Esophagus muscularis mucosa (tissue), 4 donors: ENCODE measurements around the gene FBXO21. TPM values are rescaled to one million over a fixed set of nuclear protein-coding genes. Genes with fewer than 3 reads are reported as not detected.

ENCODE experiments used
- DNase-seq: peaks from one replicate; pipeline ENCODE4 v3.0.0-alpha.2; 2017; ENCODE audit errors: extremely low spot score
- H3K27ac ChIP-seq, 4 donors: fragments of 200-600 bp; sonication (generic); replicated peaks in 1 of 4; 1 replicate in 3 of 4; 2 replicates in 1 of 4; pipeline ENCODE4 v1.5.1; 2016 to 2019; ENCODE audit warnings: mild to moderate bottlenecking in 1 of 4
- H3K27me3 ChIP-seq, 4 donors: fragments of 200-600 bp; sonication (generic); one replicate each; pipeline versions ENCODE4 v1.5.1 to v1.6.0; 2016 to 2019
- H3K36me3 ChIP-seq, 4 donors: fragments of 200-600 bp; sonication (generic); one replicate each; pipeline ENCODE4 v1.5.1; 2016 to 2019
- H3K4me1 ChIP-seq, 4 donors: fragments of 200-600 bp; sonication (generic); one replicate each; pipeline ENCODE4 v1.5.1; 2016 to 2019
- H3K4me3 ChIP-seq, 4 donors: fragments of 200-600 bp; sonication (generic); 1 replicate in 2 of 4; 2 replicates in 2 of 4; pipeline ENCODE4 v1.5.1; 2016 to 2019; ENCODE audit warnings: mild to moderate bottlenecking in 4 of 4, moderate library complexity in 1 of 4
- H3K9me3 ChIP-seq, 4 donors: fragments of 200-600 bp; sonication (generic); 1 replicate in 3 of 4; 2 replicates in 1 of 4; pipeline ENCODE4 v1.5.1; 2016 to 2019
- EP300 ChIP-seq: sonication (generic); formaldehyde crosslinking; IDR thresholded peaks from one replicate; pipeline ENCODE4 v1.6.1; 2017; ENCODE audit warnings: antibody characterized with exemption
- POLR2A ChIP-seq: fragments of 450-650 bp; IDR thresholded peaks from one replicate; pipeline ENCODE4 v1.6.1; 2017; ENCODE audit warnings: antibody characterized with exemption, moderate library complexity, mild to moderate bottlenecking, low read depth
- POLR2AphosphoS5 ChIP-seq, 2 donors: sonication (generic); formaldehyde crosslinking; IDR thresholded peaks; one replicate each; pipeline ENCODE4 v1.6.1; 2017; ENCODE audit warnings: antibody characterized with exemption in 2 of 2
- WGBS: methylation state at CpG from one replicate; pipeline ENCODE4 v1.1.5; 2018; 5-methylcytosine and 5-hydroxymethylcytosine counted together
- intact Hi-C: fragments of 100-400 bp; cut with DNase I; formaldehyde crosslinking; loops from one replicate; pipeline ENCODE4 v1.15.1; 2023
- total RNA-seq, 4 donors: library from RNA; depleted of rRNA; stranded (reverse); fragments of >200 nt; gene quantifications; one replicate each; pipeline versions ENCODE4 v1.1.0 to v1.2.1, GENCODE V29; 2016
- TF ChIP-seq, protein P1 (sequence below), 3 experiments: fragments of 200-600 bp in 2 of 3; fragments of 450-650 bp in 1 of 3; sonication (generic) in 2 of 3; IDR thresholded peaks; one replicate each; pipeline ENCODE4 v1.5.1; 2017 to 2019; ENCODE audit warnings: antibody characterized with exemption in 3 of 3, mild to moderate bottlenecking in 2 of 3, moderate library complexity in 1 of 3

FBXO21 gene
- total RNA-seq, 4 donors from 2014 or later: 40.7 to 92.5 (median 70.2) TPM

GRCh38 chr12:117093431-117093830 is 96.8 kb downstream of the FBXO21 start:
- no peak for DNase-seq
- peaks cover 0 to 13% (median 6%) of the 10 kb centered on the region in 4 donors for H3K9me3 ChIP-seq
- H3K27me3 ChIP-seq: peaks cover 0 to 35% (median 8%) of the 10 kb centered on the region in 4 donors
- 88% methylated on average over 11 of the region's 11 CpGs for WGBS
- H3K4me1 ChIP-seq: peaks cover 4 to 10% (median 6%) of the 10 kb centered on the region in 4 donors
- no peaks in the 10 kb centered on the region for H3K36me3 ChIP-seq
- no peak overlapping the region for H3K4me3 ChIP-seq
- intact Hi-C loops: no loop called here
- H3K27ac ChIP-seq: no peak overlapping the region
- TF ChIP-seq, protein P1, sequence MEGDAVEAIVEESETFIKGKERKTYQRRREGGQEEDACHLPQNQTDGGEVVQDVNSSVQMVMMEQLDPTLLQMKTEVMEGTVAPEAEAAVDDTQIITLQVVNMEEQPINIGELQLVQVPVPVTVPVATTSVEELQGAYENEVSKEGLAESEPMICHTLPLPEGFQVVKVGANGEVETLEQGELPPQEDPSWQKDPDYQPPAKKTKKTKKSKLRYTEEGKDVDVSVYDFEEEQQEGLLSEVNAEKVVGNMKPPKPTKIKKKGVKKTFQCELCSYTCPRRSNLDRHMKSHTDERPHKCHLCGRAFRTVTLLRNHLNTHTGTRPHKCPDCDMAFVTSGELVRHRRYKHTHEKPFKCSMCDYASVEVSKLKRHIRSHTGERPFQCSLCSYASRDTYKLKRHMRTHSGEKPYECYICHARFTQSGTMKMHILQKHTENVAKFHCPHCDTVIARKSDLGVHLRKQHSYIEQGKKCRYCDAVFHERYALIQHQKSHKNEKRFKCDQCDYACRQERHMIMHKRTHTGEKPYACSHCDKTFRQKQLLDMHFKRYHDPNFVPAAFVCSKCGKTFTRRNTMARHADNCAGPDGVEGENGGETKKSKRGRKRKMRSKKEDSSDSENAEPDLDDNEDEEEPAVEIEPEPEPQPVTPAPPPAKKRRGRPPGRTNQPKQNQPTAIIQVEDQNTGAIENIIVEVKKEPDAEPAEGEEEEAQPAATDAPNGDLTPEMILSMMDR (IDR thresholded peaks at IDR 0.05): no peak

DNA sequence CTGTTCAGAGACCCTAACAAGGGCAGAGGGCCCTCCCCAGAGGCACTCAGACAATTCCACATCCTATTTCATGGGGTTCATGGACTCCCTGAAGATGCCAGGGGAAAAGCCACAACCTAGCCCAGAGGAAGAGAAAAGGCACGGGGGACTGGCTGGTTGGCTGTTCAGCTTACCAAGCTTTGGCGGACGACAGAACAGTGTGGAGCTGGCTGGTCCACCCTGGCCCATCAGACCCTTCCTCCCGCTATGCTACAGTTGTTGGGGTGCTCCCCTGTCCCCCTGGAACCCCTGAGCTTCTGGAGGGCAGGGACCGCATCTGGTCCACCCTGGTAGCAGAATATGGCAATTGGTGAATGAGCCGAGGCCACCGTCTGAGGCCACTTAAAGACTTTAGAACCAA is 97.4 kb downstream of the FBXO21 start:
- peaks cover 0 to 7% (median 3%) of the 10 kb centered on the region in 4 donors for H3K4me1 ChIP-seq
- H3K27me3 ChIP-seq: peaks cover 0 to 30% (median 3%) of the 10 kb centered on the region in 4 donors
- 88% methylated on average over 3 of the region's 7 CpGs for WGBS
- H3K36me3 ChIP-seq: no peaks in the 10 kb centered on the region
- DNase-seq: no peak
- no peak overlapping the region for H3K27ac ChIP-seq
- H3K9me3 ChIP-seq: peaks cover 0 to 13% (median 6%) of the 10 kb centered on the region in 4 donors
- H3K4me3 ChIP-seq: no peak overlapping the region
- intact Hi-C loops: no loop called here
- no peak for TF ChIP-seq EP300
- no peak for TF ChIP-seq POLR2A
- TF ChIP-seq POLR2AphosphoS5 (IDR thresholded peaks at IDR 0.05): no peak
- TF ChIP-seq, protein P1 (IDR thresholded peaks at IDR 0.05): no peak

DNA sequence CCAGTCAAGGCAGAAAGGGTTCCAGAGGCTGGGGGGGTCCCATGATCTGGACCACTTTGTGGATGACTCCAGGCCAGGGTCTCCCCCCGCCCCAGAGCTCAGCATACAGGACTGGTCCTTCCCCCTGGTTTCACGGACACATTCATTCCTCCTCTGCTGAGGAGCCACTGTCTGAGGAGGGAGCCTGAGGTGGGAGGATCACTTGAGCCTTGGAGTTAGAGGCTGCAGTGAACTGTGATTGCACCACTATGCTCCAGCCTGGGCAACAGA is 97.8 kb downstream of the FBXO21 start:
- intact Hi-C loops: no loop called here
- no peaks in the 10 kb centered on the region for H3K36me3 ChIP-seq
- DNase-seq: no peak
- TF ChIP-seq, protein P1 (IDR thresholded peaks at IDR 0.05): no peak
- H3K4me3 ChIP-seq: no peak overlapping the region
- peaks cover 0 to 13% (median 6%) of the 10 kb centered on the region in 4 donors for H3K9me3 ChIP-seq
- no peak overlapping the region for H3K27ac ChIP-seq
- H3K4me1 ChIP-seq: peaks cover 3 to 7% (median 4%) of the 10 kb centered on the region in 4 donors
- peaks cover 0 to 25% (median 2%) of the 10 kb centered on the region in 4 donors for H3K27me3 ChIP-seq
- 100% methylated on average over 2 of the region's 2 CpGs for WGBS

Other genes starting within 250 kb of the FBXO21 start
- gene TESC, start 91.1 kb downstream of the FBXO21 start, total RNA-seq: 1 to 10 TPM; 4.5 to 8.6 (median 6.6) TPM
- gene NOS1, start 171.2 kb upstream of the FBXO21 start, total RNA-seq: 1 to 10 TPM; 1.7 to 4.0 (median 3.1) TPM